Measurements from ENCODE around the gene SSU72. TPM values are rescaled to one million over a fixed set of nuclear protein-coding genes. Genes with fewer than 3 reads are reported as not detected.

Gene SSU72
- total and polyA plus RNA-seq, 2 donors (not counting 3 experiments of a cell fraction or from before 2014, with no cell fraction given) = 85.9 to 129 TPM

GRCh38 chr1:1536938-1537546, 37.6 kb downstream of the SSU72 start:
- no peak overlapping the region for H3K4me2 ChIP-seq (ENCODE audit: insufficient read depth, low read length)
- dilution Hi-C loops (cut with MboI; ENCODE audit: extremely low pct_ligation_motif_present, low sequenced_read_pairs) (no loop called here), intact Hi-C loops (cut with micrococcal nuclease) (no loop called here)
- peaks cover 0 to 6% of the 10 kb centered on the region in 2 experiments for H3K36me3 ChIP-seq (ENCODE audit: control insufficient read depth in 2 of 2, extremely low read depth in 1 of 2, insufficient read depth in 2 of 2, low read length in 2 of 2)
- no peak overlapping the region for H3K9ac ChIP-seq (replicated peaks; ENCODE audit: extremely low read depth, insufficient read depth, low read length)
- no peaks in the 10 kb centered on the region for H3K9me3 ChIP-seq (replicated peaks; ENCODE audit: control insufficient read depth, insufficient read depth, low read length)
- H3K4me3 ChIP-seq (replicated peaks in 1 of 3; ENCODE audit: insufficient read depth in 1 of 3, low read depth in 1 of 3, low read length in 3 of 3) = no peak overlapping the region
- H2AFZ ChIP-seq (ENCODE audit: low read depth, low read length) = no peak overlapping the region
- CTCF ChIA-PET = no interaction called here
- no peak overlapping the region for H3K27ac ChIP-seq (ENCODE audit: insufficient read depth, low read depth, low read length)
- FAIRE-seq (no peak), DNase-seq (ENCODE audit: low read depth, low spot score) (no peak)
- peaks cover 13% of the 10 kb centered on the region for H3K4me1 ChIP-seq (ENCODE audit: control insufficient read depth, extremely low read depth, insufficient read depth, low read length)
- no peaks in the 10 kb centered on the region for H3K27me3 ChIP-seq (ENCODE audit: control insufficient read depth in 2 of 2, insufficient read depth in 2 of 2, low read length in 2 of 2)
- no peaks in the 10 kb centered on the region for H4K20me1 ChIP-seq (replicated peaks; ENCODE audit: control insufficient read depth, extremely low read depth, insufficient read depth, low read length)
- POLR2A ChIA-PET = no interaction called here
- H3K79me2 ChIP-seq (ENCODE audit: control insufficient read depth, insufficient read depth, low read length) = peaks cover 7% of the 10 kb centered on the region
- peak; percentile 1 for TF ChIP-seq POLR2AphosphoS5 (IDR thresholded peaks at IDR 0.05; ENCODE audit: insufficient read depth, low read depth, low read length)
- TF ChIP-seq POLR2A (IDR thresholded peaks at IDR 0.05; ENCODE audit: low read depth, low read length) = no peak
- H3K9me1 ChIP-seq (replicated peaks; ENCODE audit: control insufficient read depth, extremely low read depth, insufficient read depth, low read length) = no peaks in the 10 kb centered on the region
- no TSS peak for BruUV-seq (replicated peaks)

DNA sequence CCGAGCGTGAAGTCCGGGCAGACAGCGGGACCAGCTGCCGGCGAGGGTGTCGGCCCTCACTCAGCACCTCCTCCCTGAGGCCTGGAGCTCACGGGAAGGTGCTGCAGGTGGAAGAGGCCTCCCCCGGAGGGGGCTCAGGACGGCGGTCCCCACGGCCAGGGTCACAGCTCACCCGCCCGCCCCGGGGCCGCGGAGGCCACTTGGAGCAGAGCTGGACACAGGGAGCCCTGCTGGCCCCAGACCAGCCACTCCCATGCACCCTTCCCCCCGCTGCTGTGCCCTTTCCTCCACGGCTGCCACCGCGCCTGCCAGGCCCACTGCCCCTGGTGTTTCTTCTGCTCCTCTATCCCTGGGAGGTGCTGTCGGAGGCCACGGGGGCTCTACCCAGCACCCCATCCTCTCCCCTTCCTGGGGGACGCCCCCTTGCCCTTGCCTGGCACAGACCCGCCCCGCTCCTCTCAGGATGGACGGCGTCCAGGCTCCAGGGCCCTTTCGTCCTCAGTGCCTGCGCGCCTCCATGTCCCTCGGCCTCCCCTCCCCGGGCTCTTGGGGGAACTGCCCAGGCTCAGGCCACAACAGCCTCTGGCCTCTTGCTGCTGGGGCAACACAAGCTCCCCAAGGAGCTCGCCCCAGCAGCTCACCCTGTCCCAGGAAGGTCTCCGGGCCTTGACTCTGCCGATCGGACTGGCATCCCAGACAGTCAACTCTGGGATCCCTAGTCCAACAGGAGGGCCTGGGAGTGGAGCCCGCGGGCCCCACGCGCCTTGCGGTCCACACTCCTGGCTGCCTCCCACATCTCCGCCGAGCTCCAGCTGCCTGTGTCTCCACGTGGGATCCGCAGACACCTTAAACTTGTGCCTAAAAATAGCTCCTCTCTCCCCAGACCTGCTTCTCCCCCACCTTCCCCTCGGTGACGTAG, 38.4 kb downstream of the SSU72 start:
- TF ChIP-seq EZH2 (IDR thresholded peaks at IDR 0.05; ENCODE audit: borderline replicate concordance, low read depth, low read length, severe bottlenecking) (no peak), POLR2AphosphoS5 (IDR thresholded peaks at IDR 0.05; ENCODE audit: insufficient read depth, low read depth, low read length) (peak; percentile 22)
- peaks cover 0 to 4% of the 10 kb centered on the region in 2 experiments for H3K36me3 ChIP-seq (ENCODE audit: control insufficient read depth in 2 of 2, extremely low read depth in 1 of 2, insufficient read depth in 2 of 2, low read length in 2 of 2)
- no peak overlapping the region for H3K27ac ChIP-seq (ENCODE audit: insufficient read depth, low read depth, low read length)
- no peak overlapping the region for H3K9ac ChIP-seq (replicated peaks; ENCODE audit: extremely low read depth, insufficient read depth, low read length)
- no peaks in the 10 kb centered on the region for H3K27me3 ChIP-seq (ENCODE audit: control insufficient read depth in 2 of 2, insufficient read depth in 2 of 2, low read length in 2 of 2)
- CTCF ChIA-PET = interaction anchor here (0.8 kb wide), 1 partner anchor 15 kb away, joined by 3 read pairs; no protein-coding TSS in a partner anchor
- H3K4me1 ChIP-seq (ENCODE audit: control insufficient read depth, extremely low read depth, insufficient read depth, low read length) = peaks cover 5% of the 10 kb centered on the region
- H3K9me3 ChIP-seq (replicated peaks; ENCODE audit: control insufficient read depth, insufficient read depth, low read length) = no peaks in the 10 kb centered on the region
- no peaks in the 10 kb centered on the region for H3K9me1 ChIP-seq (replicated peaks; ENCODE audit: control insufficient read depth, extremely low read depth, insufficient read depth, low read length)
- no peak overlapping the region for H2AFZ ChIP-seq (ENCODE audit: low read depth, low read length)
- FAIRE-seq (no peak), DNase-seq (ENCODE audit: low read depth, low spot score) (no peak)
- POLR2A ChIA-PET = no interaction called here
- intact Hi-C loops (cut with micrococcal nuclease) (no loop called here), dilution Hi-C loops (cut with MboI; ENCODE audit: extremely low pct_ligation_motif_present, low sequenced_read_pairs) (no loop called here)
- no peak overlapping the region for H3K4me2 ChIP-seq (ENCODE audit: insufficient read depth, low read length)
- no peaks in the 10 kb centered on the region for H4K20me1 ChIP-seq (replicated peaks; ENCODE audit: control insufficient read depth, extremely low read depth, insufficient read depth, low read length)
- H3K79me2 ChIP-seq (ENCODE audit: control insufficient read depth, insufficient read depth, low read length) = peaks cover 7% of the 10 kb centered on the region
- BruUV-seq (replicated peaks) = no TSS peak
- no peak overlapping the region for H3K4me3 ChIP-seq (replicated peaks in 1 of 3; ENCODE audit: insufficient read depth in 1 of 3, low read depth in 1 of 3, low read length in 3 of 3)
